HepG2 (cell line): Measurements from ENCODE around the gene SYTL3.

Experiments used
- CC2D1A ChIP-seq: sonication (generic); formaldehyde crosslinking; IDR thresholded peaks from 2 replicates; pipeline ENCODE4 v1.8.1; 2023; ENCODE audit warnings: mild to moderate bottlenecking, missing genetic modification reagents
- CREB1 ChIP-seq, 2 experiments: fragments of 450-650 bp in 1 of 2; IDR thresholded peaks; 2 replicates each; pipeline ENCODE4 v1.6.1; 2016 to 2017; ENCODE audit warnings: control low read depth in 1 of 2, mild to moderate bottlenecking in 1 of 2, missing compliant biosample characterization in 1 of 2, missing genetic modification characterization in 1 of 2
- HDAC1 ChIP-seq: sonication (generic); formaldehyde crosslinking; IDR thresholded peaks from 2 replicates; pipeline ENCODE4 v1.5.1; 2020; ENCODE audit warnings: mild to moderate bottlenecking, missing genetic modification reagents
- ZNF224 ChIP-seq: sonication (generic); formaldehyde crosslinking; IDR thresholded peaks from 2 replicates; pipeline ENCODE4 v1.5.0; 2020; ENCODE audit warnings: mild to moderate bottlenecking, missing genetic modification reagents
- ZSCAN30 ChIP-seq: sonication (generic); formaldehyde crosslinking; IDR thresholded peaks from 2 replicates; pipeline ENCODE4 v1.5.0; 2020; ENCODE audit warnings: mild to moderate bottlenecking, missing genetic modification reagents

GRCh38 chr6:158773581-158774449 lies 124.0 kb downstream of the SYTL3 start:
- TF ChIP-seq ZSCAN30 (CRISPR knock-in tag): no peak
- no peak for TF ChIP-seq HDAC1 (CRISPR knock-in tag)
- TF ChIP-seq CREB1 (IDR thresholded peaks at IDR 0.05): no peak
- no peak for TF ChIP-seq CREB1 (CRISPR knock-in tag; IDR thresholded peaks at IDR 0.05)
- TF ChIP-seq ZNF224 (CRISPR knock-in tag): no peak
- TF ChIP-seq CC2D1A (CRISPR knock-in tag): no peak
